Amygdala (tissue), 56 donors: ENCODE results near the gene RNF111.
A peak's percentile ranks its signal among the peaks of the same experiment; 100 is the strongest.
"Not testable (repeated sequence)": the region's sequence is repeated elsewhere in the genome, so short reads cannot be mapped to it uniquely, and the experiment has no call there.

ENCODE experiments used
- DNase-seq, 56 donors: peaks; one replicate each; lab custom pipeline; 2025; lab: John Stamatoyannopoulos, UW

RNF111 gene

GRCh38 chr15:59052915-59053407 lies 65.5 kb downstream of the RNF111 start:
- DNase-seq = no peak

DNA sequence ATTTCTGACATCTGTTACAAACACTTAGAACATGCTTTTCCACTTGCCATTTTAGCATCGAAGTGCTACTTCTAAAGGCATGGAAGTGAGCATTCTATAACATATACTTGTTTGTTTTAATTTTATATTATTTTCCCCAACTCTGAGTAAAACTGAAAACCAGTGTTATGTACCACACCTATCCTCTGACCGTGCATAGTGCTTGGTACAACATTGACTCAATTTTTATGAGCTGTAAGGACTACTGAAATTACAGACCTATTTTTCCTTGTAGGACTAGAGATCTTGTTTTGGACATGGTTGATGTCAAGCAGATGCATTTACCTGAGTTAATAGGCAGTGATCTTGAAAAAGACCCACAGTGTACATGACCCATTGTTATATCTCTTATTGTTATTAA lies 66.0 kb downstream of the RNF111 start:
- no peak for DNase-seq

- no peak for DNase-seq
These were observed 71.7 kb downstream of the RNF111 start for GRCh38 chr15:59059076-59059597.

GRCh38 chr15:59060348-59060747 lies 72.9 kb downstream of the RNF111 start:
- DNase-seq = no peak

DNA sequence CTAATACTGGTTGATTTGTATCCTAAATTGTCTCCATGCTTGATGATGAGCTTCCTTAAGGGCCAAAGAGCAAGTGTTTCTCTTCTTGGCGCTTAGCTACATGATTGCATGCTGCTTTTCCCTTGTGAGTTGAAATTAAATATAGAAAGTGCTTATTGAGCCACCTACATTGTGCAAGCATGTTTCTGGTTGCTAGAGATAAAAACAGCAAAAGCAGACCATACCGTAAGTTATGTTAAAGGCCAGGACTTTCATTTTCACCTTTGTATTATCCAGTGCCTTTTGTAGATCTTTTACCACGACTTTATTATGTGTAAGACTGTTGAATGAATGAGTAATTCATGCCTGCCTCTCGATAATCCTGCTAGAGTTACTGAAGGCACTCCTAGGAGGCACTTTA lies 75.6 kb downstream of the RNF111 start:
- DNase-seq = no peak

DNA sequence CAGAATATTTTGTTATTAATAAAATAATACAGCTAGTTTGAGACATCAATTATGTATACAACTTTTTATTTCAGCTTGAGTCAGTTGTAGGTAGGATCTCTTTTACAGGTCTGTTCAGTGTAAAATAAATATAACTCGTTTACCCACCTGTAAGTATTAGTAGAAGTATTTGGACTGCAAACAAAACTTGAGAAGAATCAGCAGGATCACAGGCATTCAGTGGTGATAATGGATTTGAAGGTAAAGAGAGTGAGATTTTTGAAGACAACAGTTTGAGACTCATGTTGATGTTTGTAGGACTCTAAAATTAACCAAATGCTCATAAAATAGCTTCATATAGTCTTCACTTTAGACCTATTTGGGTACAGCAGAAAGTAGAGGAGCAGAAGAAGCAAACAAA lies 82.0 kb downstream of the RNF111 start:
- no peak for DNase-seq

DNA sequence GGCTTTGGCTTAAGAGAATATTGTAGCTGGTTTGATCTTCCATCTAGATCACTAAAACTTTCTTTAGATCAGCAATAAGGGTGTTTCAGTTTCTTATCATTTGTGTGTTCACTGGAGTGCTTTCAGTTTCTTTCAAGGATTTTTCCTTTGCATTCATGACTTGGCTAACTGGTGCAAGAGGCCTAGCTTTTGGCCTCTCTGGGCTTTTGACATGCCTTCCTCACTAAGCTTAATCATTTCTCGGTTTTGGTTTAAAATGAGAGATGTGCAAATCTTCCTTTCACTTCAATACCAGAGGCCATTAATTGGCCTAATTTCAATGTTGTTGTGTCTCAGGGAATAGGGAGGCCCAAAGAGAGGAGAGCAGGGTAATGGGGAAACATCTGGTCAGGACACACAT lies 87.1 kb downstream of the RNF111 start:
- no peak for DNase-seq

GRCh38 chr15:59087731-59088130 lies 100.3 kb downstream of the RNF111 start:
- no peak for DNase-seq

- DNase-seq = no peak
These were observed 106.6 kb downstream of the RNF111 start for GRCh38 chr15:59094077-59094476.

DNA sequence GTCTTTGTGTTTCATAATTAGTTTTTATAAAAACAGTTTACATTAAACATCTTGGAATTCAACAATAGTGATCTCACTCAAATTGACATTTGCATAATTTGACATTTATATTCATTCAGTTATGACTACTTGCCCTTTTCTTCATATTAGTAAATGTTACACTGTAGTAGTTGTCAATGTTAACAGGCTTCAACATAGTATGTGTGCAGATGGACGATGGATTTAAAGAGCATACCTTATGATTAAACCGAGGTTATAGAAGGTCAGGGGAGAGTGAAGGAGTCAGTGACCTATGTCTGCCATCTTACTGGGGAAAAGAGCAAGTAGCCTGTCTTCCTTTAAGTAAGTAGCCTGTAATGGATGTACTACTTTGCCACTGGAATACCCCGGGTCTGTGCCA lies 109.0 kb downstream of the RNF111 start:
- DNase-seq = no peak

- no peak for DNase-seq
These were observed 111.8 kb downstream of the RNF111 start for GRCh38 chr15:59099162-59099685.

DNA sequence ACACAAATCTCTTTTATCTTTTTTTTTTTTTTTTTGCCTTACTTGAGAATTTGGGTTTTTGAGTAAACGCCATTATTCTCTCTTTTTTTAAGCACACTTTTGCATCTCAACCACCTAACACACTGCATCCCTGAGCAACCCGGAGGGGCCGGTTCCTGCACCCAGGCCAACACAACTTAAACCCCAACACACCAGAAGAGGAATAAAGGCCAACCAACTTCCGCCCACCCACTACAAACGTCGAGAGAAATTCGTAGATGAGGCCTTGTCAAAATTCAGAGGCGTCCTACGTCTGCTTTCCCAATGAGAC lies 117.1 kb downstream of the RNF111 start:
- peak in 6 of 56 donors; percentile 19 to 48 (median 29) for DNase-seq

GRCh38 chr15:59104912-59105732 lies 117.7 kb downstream of the RNF111 start, which contains the start of gene CCNB2:
Gene CCNB2 (plus strand): TSS chr15:59105146. CDS start chr15:59105269, 123 bp downstream.
- peak; percentile 20 to 96 (median 72) for DNase-seq

GRCh38 chr15:59105854-59106253 lies 118.4 kb downstream of the RNF111 start:
- no peak for DNase-seq

- DNase-seq = no peak
These were observed 123.8 kb downstream of the RNF111 start for GRCh38 chr15:59111251-59111650.

DNA sequence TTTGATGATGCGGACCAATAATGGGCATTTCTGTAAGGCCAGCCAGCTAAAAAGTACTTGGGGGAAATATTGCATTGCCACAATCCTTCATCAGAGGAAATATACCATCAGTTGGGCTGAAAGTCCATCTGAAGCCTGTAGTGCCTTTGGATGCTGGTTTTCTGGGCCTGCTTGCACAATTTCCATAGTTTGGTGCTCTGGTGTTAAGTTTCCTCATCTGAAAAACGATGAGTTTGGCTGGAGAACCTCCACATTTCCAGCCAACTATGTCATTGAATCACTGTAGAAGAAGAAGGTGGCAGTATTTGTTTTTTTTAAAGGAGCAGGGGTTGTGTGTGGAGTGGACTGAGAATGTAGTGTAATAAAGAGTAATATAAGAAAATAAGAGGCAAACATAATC lies 127.6 kb downstream of the RNF111 start:
- no peak for DNase-seq

DNA sequence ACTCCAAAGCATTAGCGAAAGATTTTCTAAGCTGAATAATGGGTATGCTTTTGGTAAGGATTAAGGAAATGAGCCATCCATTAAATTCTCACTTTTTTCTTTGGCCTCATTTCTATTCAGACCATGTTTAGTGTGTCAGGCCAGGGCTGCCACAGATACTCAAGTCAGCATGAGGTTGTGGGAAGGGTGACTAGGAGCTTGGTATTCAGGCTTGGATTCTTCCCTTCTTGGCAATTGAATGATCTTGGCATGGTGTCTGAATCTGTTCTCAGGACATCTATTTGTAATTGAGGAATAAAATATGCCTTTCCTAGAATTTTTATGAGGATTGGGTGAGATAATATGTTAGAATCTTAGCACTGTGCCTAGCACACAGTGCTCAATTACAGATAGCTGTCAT lies 128.7 kb downstream of the RNF111 start:
- DNase-seq = no peak

DNA sequence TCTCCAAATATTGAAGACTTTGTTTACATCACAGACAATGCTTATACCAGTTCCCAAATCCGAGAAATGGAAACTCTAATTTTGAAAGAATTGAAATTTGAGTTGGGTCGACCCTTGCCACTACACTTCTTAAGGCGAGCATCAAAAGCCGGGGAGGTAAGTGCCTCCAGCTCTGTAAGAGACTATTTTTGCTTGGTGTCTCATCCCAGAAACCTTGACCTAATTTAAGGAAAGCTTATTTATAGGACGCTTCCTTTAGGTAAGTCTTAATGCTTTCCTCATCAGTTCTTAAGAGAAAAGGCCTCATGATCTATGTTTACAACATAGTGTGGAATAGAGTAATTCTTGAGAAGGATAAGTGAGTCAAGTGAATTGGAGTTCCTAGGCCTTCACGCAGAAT lies 129.3 kb downstream of the RNF111 start:
- no peak for DNase-seq

- DNase-seq = no peak
These were observed 132.2 kb downstream of the RNF111 start for GRCh38 chr15:59119625-59120024.

GRCh38 chr15:59120937-59121336 lies 133.5 kb downstream of the RNF111 start:
- no peak for DNase-seq

DNA sequence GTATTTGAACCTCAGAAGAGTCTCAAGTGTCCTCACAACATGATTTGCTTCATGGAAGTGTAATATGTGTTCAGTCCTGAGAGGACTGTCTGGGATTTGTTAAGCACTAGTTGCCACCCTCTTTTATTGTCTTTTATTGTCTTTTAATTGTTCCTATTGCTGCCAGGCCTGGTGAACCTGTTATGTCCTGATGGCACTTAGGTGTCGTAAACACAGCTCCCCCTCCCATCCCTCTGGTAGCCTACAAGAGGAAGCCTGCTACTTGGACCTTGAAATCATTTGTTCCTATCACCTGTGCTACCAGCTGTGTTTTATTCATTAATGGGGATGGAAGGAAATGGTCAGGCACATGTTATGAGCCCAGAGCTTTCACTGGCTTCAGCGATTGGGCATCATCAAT lies 136.8 kb downstream of the RNF111 start:
- DNase-seq = no peak

DNA sequence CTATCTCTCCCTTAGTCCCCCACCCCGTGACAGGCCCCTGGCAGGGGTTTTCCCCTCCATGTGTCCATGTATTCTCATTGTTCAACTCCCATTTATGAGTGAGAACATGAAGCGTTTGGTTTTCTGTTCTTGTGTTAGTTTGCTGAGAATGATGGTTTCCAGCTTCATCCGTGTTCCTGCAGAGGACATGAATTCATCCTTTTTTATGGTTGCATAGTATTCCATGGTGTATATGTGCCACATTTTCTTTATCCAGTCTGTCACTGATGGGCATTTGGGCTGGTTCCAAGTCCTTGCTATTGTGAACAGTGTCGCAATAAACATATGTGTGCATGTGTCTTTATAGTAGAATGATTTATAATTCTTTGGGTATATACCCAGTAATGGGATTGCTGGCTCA lies 138.2 kb downstream of the RNF111 start:
- DNase-seq = not testable (repeated sequence)
